GM12878 (cell line): ENCODE measurements around the gene ENOX1. TPM values are rescaled to one million over a fixed set of nuclear protein-coding genes. Genes with fewer than 3 reads are reported as not detected.

Experiments used
- ATAC-seq: fragments of 200-7000 bp; cut with Tn5 transposase; 3 replicates; pipeline ENCODE4 v1.9.1; 2020; ENCODE audit warnings: mild to moderate bottlenecking, moderate library complexity
- BruUV-seq: library from RNA; stranded (reverse); fragments of 400-500 nt; replicated peaks from 2 replicates; lab custom pipeline; 2021; lab: Mats Ljungman, UMichigan
- CTCF ChIA-PET: fragments of 300-600 bp; sonication (Branson Sonifier 250); formaldehyde crosslinking; extraction: SDS; loops from one replicate; lab custom pipeline; 2021; ENCODE audit warnings: inconsistent platforms; lab: Yijun Ruan, JAX
- POLR2A ChIA-PET: fragments of 350-600 bp; formaldehyde crosslinking; extraction: SDS; loops from one replicate; lab custom pipeline; 2021; ENCODE audit warnings: inconsistent platforms; lab: Charles Lee
- RAD21 ChIA-PET: fragments of 300-600 bp; sonication (Branson Sonifier 250); formaldehyde crosslinking; loops from one replicate; lab custom pipeline; 2023; ENCODE audit warnings: antibody characterized with exemption; ENCODE audit not compliant: unreplicated experiment; lab: Charles Lee
- SMC1A ChIA-PET: fragments of 300-600 bp; sonication (Branson Sonifier 250); formaldehyde crosslinking; loops from one replicate; lab custom pipeline; 2023; ENCODE audit not compliant: unreplicated experiment, uncharacterized antibody; lab: Charles Lee
- DNase-seq: peaks from one replicate; pipeline ENCODE4 v3.0.0-alpha.2; 2011; ENCODE audit warnings: low read depth, low spot score
- FAIRE-seq: peaks from 3 replicates; lab custom pipeline; 2011; peaks lifted over from hg19 to GRCh38; lab: Jason Lieb, UNC
- H2AFZ ChIP-seq: 2 replicates; pipeline ENCODE4 v1.6.0; 2011; ENCODE audit warnings: low read depth, low read length, control low read depth; ENCODE audit not compliant: control insufficient read depth
- H3K27ac ChIP-seq: 2 replicates; pipeline ENCODE4 v1.5.1; 2011; ENCODE audit warnings: control low read depth; ENCODE audit not compliant: control insufficient read depth, insufficient read depth
- H3K27me3 ChIP-seq, 2 experiments: replicated peaks in 1 of 2; 2 replicates each; pipeline versions ENCODE4 v1.6.0 to v1.6.1; 2011; ENCODE audit warnings: low read length in 1 of 2; ENCODE audit not compliant: control insufficient read depth in 2 of 2, insufficient read depth in 2 of 2
- H3K36me3 ChIP-seq, 2 experiments: 2 replicates each; pipeline ENCODE4 v1.5.1; 2011; ENCODE audit warnings: low read length in 1 of 2; ENCODE audit not compliant: control insufficient read depth in 2 of 2, insufficient read depth in 2 of 2
- H3K4me1 ChIP-seq: 2 replicates; pipeline ENCODE4 v1.6.1; 2011; ENCODE audit warnings: mild to moderate bottlenecking, low read length, moderate library complexity, mixed read lengths; ENCODE audit not compliant: control insufficient read depth, insufficient read depth
- H3K4me2 ChIP-seq: 2 replicates; pipeline ENCODE4 v1.6.0; 2011; ENCODE audit warnings: control low read depth; ENCODE audit not compliant: control insufficient read depth, insufficient read depth
- H3K4me3 ChIP-seq: fragments of 200-600 bp; sonication (generic); 2 replicates; pipeline ENCODE4 v1.5.1; 2016
- H3K79me2 ChIP-seq: 2 replicates; pipeline ENCODE4 v1.6.0; 2011; ENCODE audit warnings: low read length; ENCODE audit not compliant: control insufficient read depth, insufficient read depth
- H3K9ac ChIP-seq: 2 replicates; pipeline ENCODE4 v1.8.0; 2011; ENCODE audit warnings: low read length, control low read depth, mixed read lengths; ENCODE audit not compliant: control insufficient read depth, insufficient read depth
- H3K9me3 ChIP-seq: replicated peaks from 3 replicates; pipeline ENCODE4 v1.5.1; 2011; ENCODE audit warnings: mild to moderate bottlenecking, low read length; ENCODE audit not compliant: control insufficient read depth, insufficient read depth
- H4K20me1 ChIP-seq: 2 replicates; pipeline ENCODE4 v1.6.0; 2011; ENCODE audit not compliant: control insufficient read depth, insufficient read depth
- FOS ChIP-seq: IDR thresholded peaks from 3 replicates; pipeline ENCODE4 v1.6.1; 2011; ENCODE audit warnings: borderline replicate concordance; ENCODE audit not compliant: insufficient read length; ENCODE audit errors: extremely low read depth
- HDGF ChIP-seq: fragments of 450-650 bp; IDR thresholded peaks from 2 replicates; pipeline ENCODE4 v1.6.1; 2016; ENCODE audit warnings: antibody characterized with exemption
- MEF2B ChIP-seq: fragments of 450-650 bp; IDR thresholded peaks from 2 replicates; pipeline ENCODE4 v1.6.1; 2018; ENCODE audit warnings: mild to moderate bottlenecking, moderate library complexity; ENCODE audit not compliant: partially characterized antibody, poor library complexity, severe bottlenecking
- MXI1 ChIP-seq: fragments of 150-350 bp; IDR thresholded peaks from 2 replicates; pipeline ENCODE4 v1.6.1; 2011; ENCODE audit warnings: low read depth, mild to moderate bottlenecking, inconsistent platforms, low read length, improper control_type of control experiment
- NFXL1 ChIP-seq: fragments of 450-650 bp; IDR thresholded peaks from 2 replicates; pipeline ENCODE4 v1.6.1; 2017; ENCODE audit warnings: antibody characterized with exemption, mild to moderate bottlenecking, borderline replicate concordance
- REST ChIP-seq: IDR thresholded peaks from 2 replicates; pipeline ENCODE4 v1.6.1; 2012; ENCODE audit warnings: mild to moderate bottlenecking, low read depth, low read length
- SIX5 ChIP-seq: IDR thresholded peaks from 2 replicates; pipeline ENCODE4 v1.6.1; 2011; ENCODE audit warnings: mild to moderate bottlenecking, low read depth, low read length, moderate library complexity; ENCODE audit not compliant: severe bottlenecking
- WRNIP1 ChIP-seq: IDR thresholded peaks from 2 replicates; pipeline ENCODE4 v1.6.1; 2011; ENCODE audit warnings: low read depth, low read length, improper control_type of control experiment, borderline replicate concordance
- ZBTB11 ChIP-seq: fragments of 450-650 bp; formaldehyde crosslinking; IDR thresholded peaks from 2 replicates; pipeline ENCODE4 v1.5.0; 2022; ENCODE audit warnings: mild to moderate bottlenecking, missing genetic modification characterization
- ZBTB40 ChIP-seq: fragments of 450-650 bp; IDR thresholded peaks from 2 replicates; pipeline ENCODE4 v1.6.1; 2016; ENCODE audit warnings: mild to moderate bottlenecking, moderate library complexity, borderline replicate concordance
- ZSCAN29 ChIP-seq: fragments of 450-650 bp; IDR thresholded peaks from 2 replicates; pipeline ENCODE4 v1.6.1; 2017; ENCODE audit warnings: mild to moderate bottlenecking, moderate library complexity
- WGBS: methylation state at CpG from one replicate; pipeline ENCODE4 v1.1.6; 2016; ENCODE audit warnings: low lambda C conversion rate; ENCODE audit not compliant: insufficient replicate concordance, insufficient coverage; ENCODE audit errors: missing lambda C conversion rate; 5-methylcytosine and 5-hydroxymethylcytosine counted together
- in situ Hi-C: fragments of 300-500 bp; cut with MboI; formaldehyde crosslinking; loops from 9 replicates; pipeline ENCODE4 v1.14.3; 2018; ENCODE audit warnings: mixed read lengths
- intact Hi-C: fragments of 100-400 bp; cut with micrococcal nuclease; formaldehyde crosslinking; loops from one replicate; pipeline ENCODE4 v1.14.2; 2022; ENCODE audit not compliant: unreplicated experiment
- polyA plus RNA-seq, 11 experiments: library from polyadenylated mRNA; depleted of rRNA in 4 of 11; unstranded in 6 of 11; stranded (reverse) in 5 of 11; fragments of >200 nt; fragmentation: Nextera tagmentation in 4 of 11; fragmentation: Illumina TruSeq in 1 of 11; extraction: Ambion mirVana in 4 of 11; extraction: Trizol in 1 of 11; gene quantifications; 1 replicate in 1 of 11; 2 replicates in 10 of 11; pipeline versions ENCODE4 v1.2.1 to v1.2.3, GENCODE V29; 2011 to 2016; ENCODE audit warnings: inconsistent platforms in 2 of 11, missing spikeins in 2 of 11, low read depth in 1 of 11
- total RNA-seq, 4 experiments: library from RNA; depleted of rRNA in 3 of 4; stranded (reverse); fragments of >200 nt in 3 of 4; fragmentation: Illumina TruSeq in 1 of 4; extraction: Trizol in 1 of 4; gene quantifications; 2 replicates each; pipeline versions ENCODE4 v1.2.1 to v1.2.3, GENCODE V29; 2013 to 2021
- TF ChIP-seq, protein P1 (sequence below): IDR thresholded peaks from 2 replicates; pipeline ENCODE4 v1.6.1; 2011; ENCODE audit warnings: mild to moderate bottlenecking, low read depth, low read length, moderate library complexity; ENCODE audit not compliant: insufficient replicate concordance

Gene ENOX1
- total and polyA plus RNA-seq, 10 of the 15 experiments (the other 5 are each of a cell fraction or from before 2014, with no cell fraction given), result 0.11 to 0.26 (median 0.15) TPM

DNA sequence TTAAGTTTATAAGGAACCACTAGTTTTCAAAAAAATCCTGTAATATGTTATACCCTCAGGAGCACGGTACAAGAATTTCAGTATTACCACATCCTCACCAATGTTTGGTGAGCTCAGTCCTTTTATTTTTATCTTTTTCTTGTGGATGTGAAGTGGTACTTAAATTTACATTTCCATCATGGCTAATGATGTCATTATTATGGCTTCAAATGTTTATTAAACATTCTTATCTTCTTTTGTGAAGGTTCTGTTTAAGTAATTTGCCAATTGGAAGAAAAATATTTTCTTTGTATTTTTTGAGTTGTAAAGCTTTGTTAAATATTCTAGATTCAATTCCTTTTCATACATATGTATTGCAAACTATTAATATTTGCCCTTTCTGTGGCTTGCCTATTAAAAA is 291.0 kb downstream of the ENOX1 start:
- BruUV-seq, result no TSS peak
- Histone ChIP-seq H3K27ac (no peak overlapping the region), H3K4me1 (no peaks in the 10 kb centered on the region), H3K79me2 (no peaks in the 10 kb centered on the region), H3K4me2 (no peak overlapping the region), H3K27me3 (no peaks in the 10 kb centered on the region; a peak in 1 of 4 replicates), H4K20me1 (no peaks in the 10 kb centered on the region), H3K36me3 (no peaks in the 10 kb centered on the region), H3K9me3 (no peaks in the 10 kb centered on the region), H3K4me3 (no peak overlapping the region), H2AFZ (no peak overlapping the region), H3K9ac (no peak overlapping the region)
- WGBS, result 52% methylated on average over 1 of the region's 1 CpG
- SMC1A ChIA-PET, result no interaction called here
- ATAC-seq (no peak), FAIRE-seq (no peak), DNase-seq (no peak)
- intact Hi-C loops (no loop called here), in situ Hi-C loops (no loop called here)
- POLR2A ChIA-PET, result no interaction called here
- CTCF ChIA-PET, result no interaction called here
- RAD21 ChIA-PET, result no interaction called here
- TF ChIP-seq HDGF (no peak), FOS (no peak), WRNIP1 (no peak), ZSCAN29 (no peak), NFXL1 (no peak), REST (no peak), ZBTB11 (no peak), MEF2B (no peak), MXI1 (no peak), SIX5 (no peak), ZBTB40 (no peak)
- TF ChIP-seq, protein P1, sequence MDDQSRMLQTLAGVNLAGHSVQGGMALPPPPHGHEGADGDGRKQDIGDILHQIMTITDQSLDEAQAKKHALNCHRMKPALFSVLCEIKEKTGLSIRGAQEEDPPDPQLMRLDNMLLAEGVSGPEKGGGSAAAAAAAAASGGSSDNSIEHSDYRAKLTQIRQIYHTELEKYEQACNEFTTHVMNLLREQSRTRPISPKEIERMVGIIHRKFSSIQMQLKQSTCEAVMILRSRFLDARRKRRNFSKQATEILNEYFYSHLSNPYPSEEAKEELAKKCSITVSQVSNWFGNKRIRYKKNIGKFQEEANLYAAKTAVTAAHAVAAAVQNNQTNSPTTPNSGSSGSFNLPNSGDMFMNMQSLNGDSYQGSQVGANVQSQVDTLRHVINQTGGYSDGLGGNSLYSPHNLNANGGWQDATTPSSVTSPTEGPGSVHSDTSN, result no peak
